HG03565 (cell line): ENCODE data around the gene MTA3.
"Not testable (repeated sequence)": the region's sequence is repeated elsewhere in the genome, so short reads cannot be mapped to it uniquely, and the experiment has no call there.

Experiments used
- ATAC-seq: cut with Tn5 transposase; IDR thresholded peaks from one replicate; pipeline ENCODE4 v1.9.1; 2021; ENCODE audit warnings: mild to moderate bottlenecking, moderate library complexity; ENCODE audit not compliant: unreplicated experiment

MTA3 gene

GRCh38 chr2:42725657-42726056 lies 157.2 kb downstream of the MTA3 start:
- no peak for ATAC-seq

- ATAC-seq = no peak
These were observed 158.2 kb downstream of the MTA3 start for GRCh38 chr2:42726680-42727079.

DNA sequence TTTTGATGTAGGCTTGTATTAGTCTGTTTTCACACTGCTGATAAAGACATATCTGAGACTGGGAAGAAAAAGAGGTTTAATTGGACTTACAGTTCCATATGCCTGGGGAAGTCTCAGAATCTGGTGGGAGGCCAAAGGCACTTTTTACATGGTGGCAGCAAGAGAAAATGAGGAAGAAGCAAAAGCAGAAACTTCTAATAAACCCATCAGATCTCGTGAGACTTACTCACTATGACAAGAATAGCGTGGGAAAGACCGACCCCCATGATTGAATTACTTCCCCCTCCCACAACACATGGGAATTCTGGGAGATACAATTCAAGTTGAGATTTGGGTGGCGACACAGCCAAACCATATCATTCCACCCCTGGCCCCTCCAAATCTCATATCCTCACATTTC lies 162.9 kb downstream of the MTA3 start:
- ATAC-seq = not testable (repeated sequence)

DNA sequence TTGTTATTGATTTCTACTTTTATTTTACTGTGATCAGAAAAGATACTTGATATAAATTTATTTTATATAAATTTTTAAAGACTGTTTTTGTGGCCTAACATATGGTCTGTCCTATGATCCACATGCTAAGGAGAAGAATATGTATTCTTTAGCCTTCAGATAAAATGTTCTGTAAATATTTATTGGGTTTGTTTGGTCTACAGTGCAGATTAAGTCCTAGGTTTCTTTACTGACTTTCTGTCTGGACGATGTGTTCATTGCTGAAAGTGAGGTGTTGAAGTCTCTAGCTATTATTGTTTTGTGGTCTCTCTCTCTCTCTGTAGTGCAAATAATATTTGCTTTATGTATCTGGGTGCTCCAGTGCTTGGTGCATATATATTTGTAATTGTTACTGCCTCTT lies 165.4 kb downstream of the MTA3 start:
- ATAC-seq = no peak

GRCh38 chr2:42736598-42737322 lies 168.3 kb downstream of the MTA3 start:
- no peak for ATAC-seq

GRCh38 chr2:42741140-42741539 lies 172.7 kb downstream of the MTA3 start:
- ATAC-seq = no peak

GRCh38 chr2:42742740-42743658 lies 174.6 kb downstream of the MTA3 start:
- no peak for ATAC-seq

GRCh38 chr2:42743659-42743990 lies 175.2 kb downstream of the MTA3 start:
- no peak for ATAC-seq

DNA sequence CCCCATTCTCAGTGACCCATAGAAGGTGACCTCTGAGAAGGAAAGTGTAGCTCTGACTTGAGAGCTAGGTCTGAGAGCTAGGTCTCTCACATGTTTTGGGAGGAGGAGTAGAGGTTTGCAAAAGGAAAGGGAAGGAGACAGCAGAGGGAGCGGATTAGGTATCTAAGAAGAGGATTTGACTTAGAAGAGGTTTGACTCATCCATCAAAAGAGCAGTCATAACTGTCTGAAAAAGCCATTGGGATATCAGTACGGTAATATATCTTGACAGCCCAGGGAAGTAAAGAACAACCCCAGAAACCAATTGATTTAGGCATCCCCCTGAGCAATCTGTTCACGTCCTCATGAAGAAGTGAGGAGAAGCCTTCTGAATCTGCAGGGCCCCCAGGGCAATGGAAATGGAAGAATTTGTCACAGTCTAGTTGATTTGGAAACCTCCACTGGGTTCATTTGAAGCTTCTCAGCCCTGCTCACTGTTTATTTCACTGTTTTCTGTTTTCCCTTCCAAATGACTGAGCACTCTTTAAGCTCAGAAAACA lies 176.2 kb downstream of the MTA3 start:
- ATAC-seq = no peak

DNA sequence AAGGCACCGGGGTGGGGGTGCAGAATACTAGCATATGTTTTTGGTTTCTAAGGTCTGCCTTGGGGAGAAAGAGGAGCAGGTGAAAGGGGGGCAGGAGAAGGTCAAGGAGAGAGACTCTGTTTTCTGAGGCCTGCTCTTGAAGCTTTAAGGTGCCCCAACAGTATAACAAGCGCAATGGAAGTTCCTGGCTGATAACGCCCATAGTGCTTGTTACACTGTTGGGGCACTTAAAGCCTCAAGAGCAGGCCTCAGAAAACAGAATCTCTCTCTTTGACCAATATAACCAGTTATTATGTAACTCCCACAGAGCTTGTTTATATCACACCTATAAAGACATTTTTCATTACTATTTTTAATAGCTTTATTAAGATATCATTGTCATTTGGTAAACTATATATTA lies 179.0 kb downstream of the MTA3 start:
- ATAC-seq = no peak

DNA sequence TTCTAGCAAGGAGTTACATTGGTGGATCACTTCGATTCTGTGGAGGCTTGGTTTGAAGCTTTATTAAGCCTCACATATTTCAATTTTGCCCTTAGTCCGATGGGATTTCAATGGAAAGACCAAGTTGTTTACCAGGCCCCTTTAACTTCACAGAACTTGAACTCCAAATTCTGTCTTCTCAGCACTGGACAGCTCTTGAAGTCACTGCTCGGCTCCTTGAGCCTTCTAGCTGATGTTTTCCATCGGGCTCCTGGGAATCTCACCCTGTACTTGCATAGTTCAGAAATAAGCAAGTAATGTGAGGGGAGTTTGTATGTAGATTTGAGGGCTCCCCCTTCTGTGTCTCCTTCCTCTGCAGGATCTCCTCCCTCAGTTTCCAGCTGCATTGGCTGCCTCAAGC lies 180.4 kb downstream of the MTA3 start:
- no peak for ATAC-seq

DNA sequence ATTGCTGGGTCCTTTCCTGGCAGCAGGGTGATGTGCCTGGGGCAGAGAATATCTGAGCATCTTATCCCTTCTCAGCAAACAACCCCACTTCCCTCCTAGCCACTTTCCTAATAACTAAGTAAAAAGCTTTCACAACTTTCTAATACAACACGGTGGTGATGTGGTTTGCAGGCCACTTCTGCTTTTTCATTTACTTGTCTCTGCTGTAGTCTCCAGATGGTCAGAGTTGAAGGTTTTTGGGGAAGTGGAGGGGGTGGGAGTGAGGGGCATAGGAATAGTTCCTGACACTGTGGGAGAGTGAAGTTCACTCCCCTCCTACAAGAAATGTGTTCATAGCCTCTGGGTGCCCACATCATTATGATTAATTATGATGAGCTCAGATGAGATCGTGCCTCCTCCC lies 183.9 kb downstream of the MTA3 start:
- ATAC-seq = peak; percentile 68

- ATAC-seq = no peak
These were observed 184.7 kb downstream of the MTA3 start for GRCh38 chr2:42752816-42753813.

DNA sequence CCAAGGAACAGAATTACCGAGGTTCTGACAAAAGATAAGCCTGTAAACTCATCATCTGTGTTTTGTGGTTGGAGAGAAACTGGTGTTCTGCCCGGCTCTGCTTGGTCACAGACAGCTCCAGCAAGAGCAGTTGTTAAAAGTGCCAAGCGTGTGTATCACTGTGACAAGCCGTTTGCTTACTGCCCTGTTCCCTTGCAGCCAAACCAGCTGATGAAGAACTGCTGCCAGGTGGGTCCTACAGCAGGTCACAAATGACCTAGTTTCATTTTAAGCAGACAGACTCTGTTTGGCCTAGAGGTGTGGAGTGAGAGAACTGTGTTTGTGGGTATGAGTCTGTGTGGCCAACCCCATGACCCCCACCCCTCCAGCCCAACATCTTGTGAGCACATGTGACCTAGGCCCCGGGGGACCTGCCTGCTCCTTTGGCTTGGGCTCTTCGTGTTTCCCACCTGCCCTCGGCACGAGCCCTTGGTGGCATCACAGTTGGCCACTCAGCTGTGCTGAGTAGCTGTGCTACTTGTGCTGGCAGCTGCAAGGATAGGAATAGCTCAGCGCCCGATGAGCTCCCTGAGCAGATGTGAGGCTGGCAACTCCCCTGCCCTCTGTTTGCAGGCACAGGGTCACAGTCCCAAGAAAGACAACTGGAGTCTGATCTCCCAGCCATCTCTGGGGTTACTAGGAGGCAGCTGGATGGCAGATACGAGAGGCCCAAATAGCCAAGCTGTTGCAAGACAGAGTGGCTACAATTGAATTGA lies 185.8 kb downstream of the MTA3 start:
- peak; percentile 50 for ATAC-seq

DNA sequence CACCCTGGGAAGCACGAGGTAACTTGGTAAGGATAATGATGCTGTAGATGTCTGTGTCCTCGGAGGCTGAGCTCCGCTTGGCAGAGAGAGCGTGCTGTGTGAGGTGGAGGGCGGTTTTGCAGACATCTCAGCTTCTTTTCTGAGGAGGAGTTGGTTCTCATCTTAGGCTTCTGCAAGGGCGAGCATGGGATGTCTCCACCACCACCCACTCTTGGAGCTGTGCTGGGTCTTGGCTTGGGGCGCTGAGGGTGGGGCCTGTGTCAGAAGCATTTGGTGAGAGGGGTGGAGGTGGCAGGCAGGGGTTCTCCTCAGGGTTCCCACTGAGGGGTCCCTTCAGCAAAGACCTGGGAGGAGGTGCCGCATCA lies 186.3 kb downstream of the MTA3 start:
- no peak for ATAC-seq

GRCh38 chr2:42755191-42755880 lies 186.9 kb downstream of the MTA3 start:
- no peak for ATAC-seq

- no peak for ATAC-seq
These were observed 187.8 kb downstream of the MTA3 start for GRCh38 chr2:42756150-42756775.

DNA sequence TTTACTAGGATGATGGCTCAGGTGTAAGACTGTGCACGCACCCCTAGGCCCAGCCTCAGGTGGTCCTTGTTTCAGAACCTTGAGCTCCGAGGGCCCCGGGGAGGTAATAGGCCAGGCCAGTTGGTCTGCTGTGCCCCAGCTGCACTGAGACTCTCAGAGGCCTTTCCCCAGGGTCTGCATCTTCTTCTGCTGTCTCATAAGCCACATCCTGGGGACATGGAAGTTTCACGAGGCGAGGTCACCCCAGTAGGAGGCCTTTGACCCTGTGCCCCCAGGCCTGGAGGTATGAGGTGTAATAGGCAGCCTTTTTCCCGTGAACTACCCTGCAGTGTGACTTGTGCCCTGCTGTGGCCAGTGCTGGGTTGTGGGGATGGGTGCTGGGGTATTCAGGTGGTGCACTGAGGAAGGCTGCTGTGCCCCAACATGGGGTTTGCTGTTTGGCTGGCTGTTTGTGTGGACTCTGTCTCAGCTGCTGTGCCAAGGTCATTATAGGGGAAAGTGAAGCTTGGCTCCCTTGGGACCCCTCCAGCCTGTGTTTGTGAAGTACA lies 188.6 kb downstream of the MTA3 start:
- ATAC-seq = no peak
